SK-N-SH (cell line): ENCODE measurements around the gene MACROD1.

ENCODE experiments used
- FOXJ3 ChIP-seq: sonication (generic); formaldehyde crosslinking; IDR thresholded peaks from 2 replicates; pipeline ENCODE4 v1.5.1; 2020; ENCODE audit warnings: mild to moderate bottlenecking, missing genetic modification reagents
- GABPA ChIP-seq: IDR thresholded peaks from 2 replicates; pipeline ENCODE4 v1.4.0; 2012; ENCODE audit warnings: low read depth, mild to moderate bottlenecking
- GATA2 ChIP-seq: sonication (generic); formaldehyde crosslinking; IDR thresholded peaks from 2 replicates; pipeline ENCODE4 v1.5.0; 2020; ENCODE audit warnings: mild to moderate bottlenecking, missing genetic modification reagents
- JUND ChIP-seq: IDR thresholded peaks from 2 replicates; pipeline ENCODE4 v1.4.0; 2012
- NRF1 ChIP-seq: IDR thresholded peaks from 2 replicates; pipeline ENCODE4 v1.6.1; 2012; ENCODE audit warnings: low read depth, mild to moderate bottlenecking, low read length
- PBX3 ChIP-seq: IDR thresholded peaks from 2 replicates; pipeline ENCODE4; 2012
- POLR2AphosphoS5 ChIP-seq: IDR thresholded peaks from 2 replicates; pipeline ENCODE4 v1.6.1; 2012; ENCODE audit warnings: low read depth, low read length
- RAD21 ChIP-seq: IDR thresholded peaks from 2 replicates; pipeline ENCODE4 v1.6.1; 2012; ENCODE audit warnings: mild to moderate bottlenecking, low read length
- RCOR1 ChIP-seq: fragments of 150-350 bp; IDR thresholded peaks from 2 replicates; pipeline ENCODE4 v1.6.1; 2017; ENCODE audit warnings: antibody characterized with exemption, low read length
- RFX5 ChIP-seq: IDR thresholded peaks from 2 replicates; pipeline ENCODE4 v1.6.1; 2012; ENCODE audit warnings: mild to moderate bottlenecking, improper control_type of control experiment, low read length
- SIN3A ChIP-seq: IDR thresholded peaks from 2 replicates; pipeline ENCODE4 v1.6.1; 2012; ENCODE audit warnings: low read depth, mild to moderate bottlenecking, low read length, moderate library complexity, borderline replicate concordance
- TF ChIP-seq, protein P1 (sequence below): IDR thresholded peaks from 2 replicates; pipeline ENCODE4 v1.4.0; 2012; ENCODE audit warnings: low read depth, borderline replicate concordance
- TF ChIP-seq, protein P2 (sequence below): fragments of 200-600 bp; sonication (generic); IDR thresholded peaks from 2 replicates; pipeline ENCODE4 v1.6.1; 2017; ENCODE audit warnings: antibody characterized with exemption, mild to moderate bottlenecking, moderate library complexity
- TF ChIP-seq, protein P3 (sequence below): IDR thresholded peaks from 2 replicates; pipeline ENCODE4 v1.4.0; 2012; ENCODE audit warnings: low read depth

DNA sequence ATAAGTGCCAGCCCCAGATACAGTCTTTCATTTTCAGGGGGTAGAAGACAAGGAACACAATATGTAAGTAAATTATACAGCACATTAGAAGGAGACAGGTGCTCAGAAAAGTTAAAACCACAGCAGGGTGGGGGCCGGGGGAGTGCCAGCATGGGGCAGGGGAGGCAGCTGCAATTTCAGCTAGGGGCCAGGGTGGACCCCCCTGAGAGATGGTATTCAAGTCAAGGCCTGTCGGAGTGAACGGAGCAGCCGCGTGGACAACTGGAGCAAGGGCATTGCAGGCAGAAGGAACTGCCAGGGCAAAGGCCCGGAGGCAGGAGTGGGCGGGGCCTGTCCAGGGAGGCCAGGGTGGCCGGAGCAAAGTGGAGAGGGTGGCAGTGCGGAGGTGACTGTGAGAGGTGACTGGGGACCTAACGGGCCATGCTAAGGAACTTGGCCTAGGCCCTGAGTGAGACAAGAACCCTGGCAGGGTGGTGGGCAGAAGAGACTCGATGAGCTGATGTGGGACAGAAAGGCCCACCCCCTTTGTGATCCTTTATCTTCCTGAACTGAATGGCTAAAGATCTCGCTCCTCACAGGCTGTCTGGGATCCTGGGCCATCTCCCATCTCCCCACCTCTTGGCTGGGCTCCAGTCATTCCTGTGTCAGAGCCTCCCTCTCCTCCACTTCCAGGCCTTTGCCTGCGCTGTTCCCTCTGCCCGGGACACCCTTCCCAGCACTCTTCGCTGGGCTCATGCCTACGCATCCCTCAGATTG, 152.6 kb downstream of the MACROD1 start:
- TF ChIP-seq, protein P1, sequence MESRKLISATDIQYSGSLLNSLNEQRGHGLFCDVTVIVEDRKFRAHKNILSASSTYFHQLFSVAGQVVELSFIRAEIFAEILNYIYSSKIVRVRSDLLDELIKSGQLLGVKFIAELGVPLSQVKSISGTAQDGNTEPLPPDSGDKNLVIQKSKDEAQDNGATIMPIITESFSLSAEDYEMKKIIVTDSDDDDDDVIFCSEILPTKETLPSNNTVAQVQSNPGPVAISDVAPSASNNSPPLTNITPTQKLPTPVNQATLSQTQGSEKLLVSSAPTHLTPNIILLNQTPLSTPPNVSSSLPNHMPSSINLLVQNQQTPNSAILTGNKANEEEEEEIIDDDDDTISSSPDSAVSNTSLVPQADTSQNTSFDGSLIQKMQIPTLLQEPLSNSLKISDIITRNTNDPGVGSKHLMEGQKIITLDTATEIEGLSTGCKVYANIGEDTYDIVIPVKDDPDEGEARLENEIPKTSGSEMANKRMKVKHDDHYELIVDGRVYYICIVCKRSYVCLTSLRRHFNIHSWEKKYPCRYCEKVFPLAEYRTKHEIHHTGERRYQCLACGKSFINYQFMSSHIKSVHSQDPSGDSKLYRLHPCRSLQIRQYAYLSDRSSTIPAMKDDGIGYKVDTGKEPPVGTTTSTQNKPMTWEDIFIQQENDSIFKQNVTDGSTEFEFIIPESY = no peak
- no peak for TF ChIP-seq JUND
- TF ChIP-seq GABPA = no peak
- TF ChIP-seq, protein P2, sequence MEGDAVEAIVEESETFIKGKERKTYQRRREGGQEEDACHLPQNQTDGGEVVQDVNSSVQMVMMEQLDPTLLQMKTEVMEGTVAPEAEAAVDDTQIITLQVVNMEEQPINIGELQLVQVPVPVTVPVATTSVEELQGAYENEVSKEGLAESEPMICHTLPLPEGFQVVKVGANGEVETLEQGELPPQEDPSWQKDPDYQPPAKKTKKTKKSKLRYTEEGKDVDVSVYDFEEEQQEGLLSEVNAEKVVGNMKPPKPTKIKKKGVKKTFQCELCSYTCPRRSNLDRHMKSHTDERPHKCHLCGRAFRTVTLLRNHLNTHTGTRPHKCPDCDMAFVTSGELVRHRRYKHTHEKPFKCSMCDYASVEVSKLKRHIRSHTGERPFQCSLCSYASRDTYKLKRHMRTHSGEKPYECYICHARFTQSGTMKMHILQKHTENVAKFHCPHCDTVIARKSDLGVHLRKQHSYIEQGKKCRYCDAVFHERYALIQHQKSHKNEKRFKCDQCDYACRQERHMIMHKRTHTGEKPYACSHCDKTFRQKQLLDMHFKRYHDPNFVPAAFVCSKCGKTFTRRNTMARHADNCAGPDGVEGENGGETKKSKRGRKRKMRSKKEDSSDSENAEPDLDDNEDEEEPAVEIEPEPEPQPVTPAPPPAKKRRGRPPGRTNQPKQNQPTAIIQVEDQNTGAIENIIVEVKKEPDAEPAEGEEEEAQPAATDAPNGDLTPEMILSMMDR = no peak
- no peak for TF ChIP-seq RAD21
- no peak for TF ChIP-seq NRF1
- no peak for TF ChIP-seq POLR2AphosphoS5
- TF ChIP-seq RFX5 = no peak
- TF ChIP-seq FOXJ3 (CRISPR knock-in tag) = no peak
- TF ChIP-seq, protein P3, sequence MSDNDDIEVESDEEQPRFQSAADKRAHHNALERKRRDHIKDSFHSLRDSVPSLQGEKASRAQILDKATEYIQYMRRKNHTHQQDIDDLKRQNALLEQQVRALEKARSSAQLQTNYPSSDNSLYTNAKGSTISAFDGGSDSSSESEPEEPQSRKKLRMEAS = no peak
- TF ChIP-seq PBX3 = no peak
- TF ChIP-seq RCOR1 = no peak
- TF ChIP-seq SIN3A = no peak
- TF ChIP-seq GATA2 (CRISPR knock-in tag) = no peak
